HG02623 (cell line): ENCODE measurements around the gene TMEM63B.
"Not testable (repeated sequence)": the region's sequence is repeated elsewhere in the genome, so short reads cannot be mapped to it uniquely, and the experiment has no call there.

ENCODE experiments used
- ATAC-seq: cut with Tn5 transposase; IDR thresholded peaks from one replicate; pipeline ENCODE4 v1.9.1; 2021; ENCODE audit warnings: moderate library complexity; ENCODE audit not compliant: unreplicated experiment

TMEM63B gene

GRCh38 chr6:44189257-44189656, 61.9 kb downstream of the TMEM63B start:
- ATAC-seq = no peak

GRCh38 chr6:44190715-44191114, 63.4 kb downstream of the TMEM63B start:
- peak; percentile 55 for ATAC-seq

GRCh38 chr6:44192428-44193041, 65.2 kb downstream of the TMEM63B start:
- ATAC-seq = no peak

- ATAC-seq = no peak
Measured at GRCh38 chr6:44193307-44193910, 66.1 kb downstream of the TMEM63B start.

- ATAC-seq = no peak
Measured at GRCh38 chr6:44194326-44194725, 67.0 kb downstream of the TMEM63B start.

- ATAC-seq = not testable (repeated sequence)
Measured at GRCh38 chr6:44196351-44196750, 69.0 kb downstream of the TMEM63B start.

- no peak for ATAC-seq
Measured at GRCh38 chr6:44198684-44199083, 71.3 kb downstream of the TMEM63B start.

- ATAC-seq = no peak
Measured at GRCh38 chr6:44199883-44200282, 72.5 kb downstream of the TMEM63B start.

GRCh38 chr6:44201200-44201599, 73.8 kb downstream of the TMEM63B start:
- no peak for ATAC-seq

- ATAC-seq = no peak
Measured at GRCh38 chr6:44201638-44202303, 74.4 kb downstream of the TMEM63B start.

GRCh38 chr6:44202332-44202971, 75.1 kb downstream of the TMEM63B start:
- ATAC-seq = no peak

- no peak for ATAC-seq
Measured at GRCh38 chr6:44202972-44203750, 75.8 kb downstream of the TMEM63B start.

GRCh38 chr6:44203955-44204354, 76.6 kb downstream of the TMEM63B start:
- no peak for ATAC-seq
